GM23338 (cell line): ENCODE measurements around the gene LYST. TPM values are rescaled to one million over a fixed set of nuclear protein-coding genes. Genes with fewer than 3 reads are reported as not detected.

Experiments
- ATAC-seq: fragments of 200-7000 bp; cut with Tn5 transposase; 3 replicates; pipeline ENCODE4 v1.9.1; 2020
- DNase-seq: peaks from one replicate; pipeline ENCODE4 v3.0.0-alpha.2; 2015; ENCODE audit warnings: low spot score
- H2AFZ ChIP-seq: fragments of 200-600 bp; sonication (generic); 2 replicates; pipeline ENCODE4 v1.8.0; 2016; ENCODE audit warnings: antibody characterized with exemption, mild to moderate bottlenecking, moderate library complexity
- H3F3A ChIP-seq: fragments of 200-600 bp; sonication (generic); replicated peaks from 2 replicates; pipeline ENCODE4 v1.8.0; 2017; ENCODE audit warnings: antibody characterized with exemption, mixed run types, low read depth
- H3K27ac ChIP-seq: fragments of 200-600 bp; sonication (generic); 2 replicates; pipeline ENCODE4 v1.6.1; 2016; ENCODE audit warnings: low read depth
- H3K27me3 ChIP-seq: fragments of 200-600 bp; sonication (generic); 2 replicates; pipeline ENCODE4 v1.8.0; 2016; ENCODE audit warnings: mild to moderate bottlenecking, mixed run types, moderate library complexity; ENCODE audit not compliant: insufficient read depth
- H3K36me3 ChIP-seq: fragments of 200-600 bp; sonication (generic); 2 replicates; pipeline ENCODE4 v1.8.0; 2016; ENCODE audit warnings: mild to moderate bottlenecking; ENCODE audit not compliant: insufficient read depth
- H3K4me1 ChIP-seq: fragments of 200-600 bp; sonication (generic); 2 replicates; pipeline ENCODE4 v1.8.0; 2016; ENCODE audit warnings: mild to moderate bottlenecking, moderate library complexity; ENCODE audit not compliant: insufficient read depth
- H3K4me2 ChIP-seq: fragments of 200-600 bp; sonication (generic); 2 replicates; pipeline ENCODE4 v1.7.1; 2017; ENCODE audit warnings: mixed run types
- H3K4me3 ChIP-seq: fragments of 200-600 bp; sonication (generic); 2 replicates; pipeline ENCODE4 v1.6.1; 2016; ENCODE audit warnings: mixed run types
- H3K79me2 ChIP-seq: fragments of 200-600 bp; sonication (generic); replicated peaks from 2 replicates; pipeline ENCODE4 v1.8.0; 2017; ENCODE audit warnings: mild to moderate bottlenecking; ENCODE audit not compliant: insufficient read depth
- H3K9me2 ChIP-seq: fragments of 200-600 bp; sonication (generic); 2 replicates; pipeline ENCODE4 v1.8.0; 2017; ENCODE audit not compliant: insufficient read depth
- H4K20me1 ChIP-seq: fragments of 200-600 bp; sonication (generic); replicated peaks from 2 replicates; pipeline ENCODE4 v1.8.0; 2017; ENCODE audit warnings: mild to moderate bottlenecking; ENCODE audit not compliant: insufficient read depth
- H3K27ac Mint-ChIP-seq: 2 replicates; pipeline ENCODE4 v1.8.0; 2020; ENCODE audit warnings: inconsistent platforms, mild to moderate bottlenecking, moderate library complexity, mixed read lengths
- H3K27me3 Mint-ChIP-seq: 3 replicates; pipeline ENCODE4 v1.8.0; 2022; ENCODE audit warnings: low read depth, mild to moderate bottlenecking, moderate library complexity, mixed read lengths, inconsistent platforms; ENCODE audit not compliant: insufficient read depth, poor library complexity
- H3K36me3 Mint-ChIP-seq: 3 replicates; pipeline ENCODE4 v1.8.0; 2021; ENCODE audit warnings: low read depth, mild to moderate bottlenecking, inconsistent platforms, moderate library complexity, mixed read lengths
- H3K4me1 Mint-ChIP-seq: 3 replicates; pipeline ENCODE4 v1.8.0; 2020; ENCODE audit warnings: mild to moderate bottlenecking, inconsistent platforms, mixed read lengths
- H3K4me3 Mint-ChIP-seq: 3 replicates; pipeline ENCODE4 v1.8.0; 2021; ENCODE audit warnings: moderate library complexity, mild to moderate bottlenecking, inconsistent platforms, mixed read lengths
- H3K9me3 Mint-ChIP-seq: 3 replicates; pipeline ENCODE4 v1.8.0; 2020; ENCODE audit warnings: moderate library complexity, mild to moderate bottlenecking, inconsistent platforms, mixed read lengths
- CREB1 ChIP-seq: fragments of 250-450 bp; sonication (Bioruptor Pico); IDR thresholded peaks from 2 replicates; pipeline ENCODE4 v1.5.0; 2020; ENCODE audit warnings: low read depth, mild to moderate bottlenecking, moderate library complexity
- EZH2 ChIP-seq: fragments of 200-600 bp; sonication (generic); IDR thresholded peaks from one replicate; pipeline ENCODE4 v1.8.0; 2017; ENCODE audit warnings: antibody characterized with exemption, mild to moderate bottlenecking, low read depth; ENCODE audit not compliant: unreplicated experiment
- EZH2phosphoT487 ChIP-seq: fragments of 200-600 bp; sonication (generic); IDR thresholded peaks from one replicate; pipeline ENCODE4 v1.8.1; 2018; ENCODE audit warnings: antibody characterized with exemption; ENCODE audit not compliant: unreplicated experiment
- JUNB ChIP-seq: IDR thresholded peaks from one replicate; pipeline ENCODE4 v1.6.1; 2016; ENCODE audit warnings: antibody characterized with exemption; ENCODE audit not compliant: unreplicated experiment
- NANOG ChIP-seq: IDR thresholded peaks from 2 replicates; pipeline ENCODE4 v1.6.1; 2016; ENCODE audit warnings: antibody characterized with exemption, borderline replicate concordance
- POLR2AphosphoS5 ChIP-seq: IDR thresholded peaks from 2 replicates; pipeline ENCODE4 v1.6.1; 2016; ENCODE audit warnings: antibody characterized with exemption, low read depth
- STAT1 ChIP-seq: IDR thresholded peaks from one replicate; pipeline ENCODE4 v1.6.1; 2016; ENCODE audit warnings: antibody characterized with exemption; ENCODE audit not compliant: unreplicated experiment
- ZNF114 ChIP-seq: fragments of 250-450 bp; sonication (Bioruptor Pico); IDR thresholded peaks from 2 replicates; pipeline ENCODE4 v1.5.0; 2020; ENCODE audit warnings: mild to moderate bottlenecking, moderate library complexity
- ZNF331 ChIP-seq: fragments of 250-450 bp; sonication (Bioruptor Pico); IDR thresholded peaks from 2 replicates; pipeline ENCODE4 v1.5.0; 2020; ENCODE audit warnings: low read depth, mild to moderate bottlenecking, moderate library complexity
- polyA plus RNA-seq: library from polyadenylated mRNA; unstranded; fragments of >200 nt; fragmentation: Nextera tagmentation; extraction: Ambion mirVana; gene quantifications from 2 replicates; pipeline ENCODE4 v1.2.1, GENCODE V29; 2016
- total RNA-seq: library from RNA; depleted of rRNA; stranded (reverse); fragments of >200 nt; shearing (Covaris generic); gene quantifications from 2 replicates; pipeline ENCODE4 v1.2.3, GENCODE V29; 2014
- TF ChIP-seq, protein P1 (sequence below): IDR thresholded peaks from one replicate; pipeline ENCODE4 v1.6.1; 2018; ENCODE audit warnings: antibody characterized with exemption; ENCODE audit not compliant: unreplicated experiment
- TF ChIP-seq, protein P2 (sequence below), 2 experiments: fragments of 200-600 bp in 1 of 2; sonication (generic) in 1 of 2; conservative IDR thresholded peaks; 2 replicates each; pipeline versions ENCODE4 v1.5.1 to v1.6.1; 2016 to 2017; ENCODE audit warnings: antibody characterized with exemption in 2 of 2, low read depth in 2 of 2, mild to moderate bottlenecking in 2 of 2, moderate library complexity in 1 of 2
- TF ChIP-seq, protein P3 (sequence below): IDR thresholded peaks from 2 replicates; pipeline ENCODE4 v1.6.1; 2016; ENCODE audit warnings: antibody characterized with exemption
- TF ChIP-seq, protein P4 (sequence below): fragments of 250-450 bp; sonication (Bioruptor Pico); IDR thresholded peaks from 2 replicates; pipeline ENCODE4 v1.5.0; 2020; ENCODE audit warnings: mild to moderate bottlenecking, moderate library complexity

Gene LYST
- total and polyA plus RNA-seq, 2 experiments from 2014 or later, result 0.21 to 1.0 TPM

DNA sequence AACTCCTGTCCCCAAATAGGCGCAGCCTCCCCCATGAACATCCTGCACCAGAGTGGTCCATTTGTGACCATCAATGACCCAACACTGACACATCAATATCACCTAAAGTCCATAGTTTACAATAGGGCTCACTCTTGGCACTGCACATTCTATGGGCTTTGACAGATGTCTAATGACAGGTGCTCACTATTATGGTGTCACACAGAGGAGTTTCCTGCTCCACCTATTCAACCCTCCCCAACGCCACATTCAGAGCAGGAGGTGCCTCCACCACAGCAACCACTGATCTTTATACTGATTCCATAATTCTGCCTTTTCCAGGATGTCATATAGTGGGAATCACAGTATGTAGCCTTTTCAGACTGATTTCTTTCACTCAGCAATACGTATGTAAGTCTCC lies 241.4 kb downstream of the LYST start:
- H3K79me2 ChIP-seq, result peaks cover 54% of the 10 kb centered on the region
- H4K20me1 ChIP-seq, result no peaks in the 10 kb centered on the region
- peaks cover 53% of the 10 kb centered on the region for H3K4me1 Mint-ChIP-seq
- peaks cover 6% of the 10 kb centered on the region; the same call in 1 of the 2 replicates for H3K9me2 ChIP-seq
- H3K27me3 Mint-ChIP-seq, result peaks cover 6% of the 10 kb centered on the region
- peaks cover 32% of the 10 kb centered on the region for H3K4me1 ChIP-seq
- ATAC-seq (no peak), DNase-seq (no peak)
- no peak overlapping the region for H3K27ac Mint-ChIP-seq
- H3K4me3 Mint-ChIP-seq, result no peak overlapping the region
- peaks cover 8% of the 10 kb centered on the region for H3F3A ChIP-seq
- H3K9me3 Mint-ChIP-seq, result no peaks in the 10 kb centered on the region
- H3K27ac ChIP-seq, result no peak overlapping the region
- H3K4me3 ChIP-seq, result no peak overlapping the region
- H3K36me3 Mint-ChIP-seq, result peaks cover 3% of the 10 kb centered on the region; the same call in 2 of the 3 replicates
- no peak overlapping the region for H3K4me2 ChIP-seq
- H3K36me3 ChIP-seq, result no peaks in the 10 kb centered on the region
- H3K27me3 ChIP-seq, result no peaks in the 10 kb centered on the region
- H2AFZ ChIP-seq, result no peak overlapping the region
- no peak for TF ChIP-seq JUNB
- no peak for TF ChIP-seq STAT1
- TF ChIP-seq, protein P1, sequence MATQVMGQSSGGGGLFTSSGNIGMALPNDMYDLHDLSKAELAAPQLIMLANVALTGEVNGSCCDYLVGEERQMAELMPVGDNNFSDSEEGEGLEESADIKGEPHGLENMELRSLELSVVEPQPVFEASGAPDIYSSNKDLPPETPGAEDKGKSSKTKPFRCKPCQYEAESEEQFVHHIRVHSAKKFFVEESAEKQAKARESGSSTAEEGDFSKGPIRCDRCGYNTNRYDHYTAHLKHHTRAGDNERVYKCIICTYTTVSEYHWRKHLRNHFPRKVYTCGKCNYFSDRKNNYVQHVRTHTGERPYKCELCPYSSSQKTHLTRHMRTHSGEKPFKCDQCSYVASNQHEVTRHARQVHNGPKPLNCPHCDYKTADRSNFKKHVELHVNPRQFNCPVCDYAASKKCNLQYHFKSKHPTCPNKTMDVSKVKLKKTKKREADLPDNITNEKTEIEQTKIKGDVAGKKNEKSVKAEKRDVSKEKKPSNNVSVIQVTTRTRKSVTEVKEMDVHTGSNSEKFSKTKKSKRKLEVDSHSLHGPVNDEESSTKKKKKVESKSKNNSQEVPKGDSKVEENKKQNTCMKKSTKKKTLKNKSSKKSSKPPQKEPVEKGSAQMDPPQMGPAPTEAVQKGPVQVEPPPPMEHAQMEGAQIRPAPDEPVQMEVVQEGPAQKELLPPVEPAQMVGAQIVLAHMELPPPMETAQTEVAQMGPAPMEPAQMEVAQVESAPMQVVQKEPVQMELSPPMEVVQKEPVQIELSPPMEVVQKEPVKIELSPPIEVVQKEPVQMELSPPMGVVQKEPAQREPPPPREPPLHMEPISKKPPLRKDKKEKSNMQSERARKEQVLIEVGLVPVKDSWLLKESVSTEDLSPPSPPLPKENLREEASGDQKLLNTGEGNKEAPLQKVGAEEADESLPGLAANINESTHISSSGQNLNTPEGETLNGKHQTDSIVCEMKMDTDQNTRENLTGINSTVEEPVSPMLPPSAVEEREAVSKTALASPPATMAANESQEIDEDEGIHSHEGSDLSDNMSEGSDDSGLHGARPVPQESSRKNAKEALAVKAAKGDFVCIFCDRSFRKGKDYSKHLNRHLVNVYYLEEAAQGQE, result no peak
- no peak for TF ChIP-seq EZH2
- TF ChIP-seq POLR2AphosphoS5, result no peak
- TF ChIP-seq, protein P2, sequence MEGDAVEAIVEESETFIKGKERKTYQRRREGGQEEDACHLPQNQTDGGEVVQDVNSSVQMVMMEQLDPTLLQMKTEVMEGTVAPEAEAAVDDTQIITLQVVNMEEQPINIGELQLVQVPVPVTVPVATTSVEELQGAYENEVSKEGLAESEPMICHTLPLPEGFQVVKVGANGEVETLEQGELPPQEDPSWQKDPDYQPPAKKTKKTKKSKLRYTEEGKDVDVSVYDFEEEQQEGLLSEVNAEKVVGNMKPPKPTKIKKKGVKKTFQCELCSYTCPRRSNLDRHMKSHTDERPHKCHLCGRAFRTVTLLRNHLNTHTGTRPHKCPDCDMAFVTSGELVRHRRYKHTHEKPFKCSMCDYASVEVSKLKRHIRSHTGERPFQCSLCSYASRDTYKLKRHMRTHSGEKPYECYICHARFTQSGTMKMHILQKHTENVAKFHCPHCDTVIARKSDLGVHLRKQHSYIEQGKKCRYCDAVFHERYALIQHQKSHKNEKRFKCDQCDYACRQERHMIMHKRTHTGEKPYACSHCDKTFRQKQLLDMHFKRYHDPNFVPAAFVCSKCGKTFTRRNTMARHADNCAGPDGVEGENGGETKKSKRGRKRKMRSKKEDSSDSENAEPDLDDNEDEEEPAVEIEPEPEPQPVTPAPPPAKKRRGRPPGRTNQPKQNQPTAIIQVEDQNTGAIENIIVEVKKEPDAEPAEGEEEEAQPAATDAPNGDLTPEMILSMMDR (conservative IDR thresholded peaks at IDR 0.05; ENCODE audit: low read depth in 2 of 2), result no peak
- TF ChIP-seq ZNF114, result no peak
- no peak for TF ChIP-seq CREB1 (CRISPR knock-in tag)
- TF ChIP-seq, protein P3, sequence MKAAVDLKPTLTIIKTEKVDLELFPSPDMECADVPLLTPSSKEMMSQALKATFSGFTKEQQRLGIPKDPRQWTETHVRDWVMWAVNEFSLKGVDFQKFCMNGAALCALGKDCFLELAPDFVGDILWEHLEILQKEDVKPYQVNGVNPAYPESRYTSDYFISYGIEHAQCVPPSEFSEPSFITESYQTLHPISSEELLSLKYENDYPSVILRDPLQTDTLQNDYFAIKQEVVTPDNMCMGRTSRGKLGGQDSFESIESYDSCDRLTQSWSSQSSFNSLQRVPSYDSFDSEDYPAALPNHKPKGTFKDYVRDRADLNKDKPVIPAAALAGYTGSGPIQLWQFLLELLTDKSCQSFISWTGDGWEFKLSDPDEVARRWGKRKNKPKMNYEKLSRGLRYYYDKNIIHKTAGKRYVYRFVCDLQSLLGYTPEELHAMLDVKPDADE, result no peak
- TF ChIP-seq, protein P4, sequence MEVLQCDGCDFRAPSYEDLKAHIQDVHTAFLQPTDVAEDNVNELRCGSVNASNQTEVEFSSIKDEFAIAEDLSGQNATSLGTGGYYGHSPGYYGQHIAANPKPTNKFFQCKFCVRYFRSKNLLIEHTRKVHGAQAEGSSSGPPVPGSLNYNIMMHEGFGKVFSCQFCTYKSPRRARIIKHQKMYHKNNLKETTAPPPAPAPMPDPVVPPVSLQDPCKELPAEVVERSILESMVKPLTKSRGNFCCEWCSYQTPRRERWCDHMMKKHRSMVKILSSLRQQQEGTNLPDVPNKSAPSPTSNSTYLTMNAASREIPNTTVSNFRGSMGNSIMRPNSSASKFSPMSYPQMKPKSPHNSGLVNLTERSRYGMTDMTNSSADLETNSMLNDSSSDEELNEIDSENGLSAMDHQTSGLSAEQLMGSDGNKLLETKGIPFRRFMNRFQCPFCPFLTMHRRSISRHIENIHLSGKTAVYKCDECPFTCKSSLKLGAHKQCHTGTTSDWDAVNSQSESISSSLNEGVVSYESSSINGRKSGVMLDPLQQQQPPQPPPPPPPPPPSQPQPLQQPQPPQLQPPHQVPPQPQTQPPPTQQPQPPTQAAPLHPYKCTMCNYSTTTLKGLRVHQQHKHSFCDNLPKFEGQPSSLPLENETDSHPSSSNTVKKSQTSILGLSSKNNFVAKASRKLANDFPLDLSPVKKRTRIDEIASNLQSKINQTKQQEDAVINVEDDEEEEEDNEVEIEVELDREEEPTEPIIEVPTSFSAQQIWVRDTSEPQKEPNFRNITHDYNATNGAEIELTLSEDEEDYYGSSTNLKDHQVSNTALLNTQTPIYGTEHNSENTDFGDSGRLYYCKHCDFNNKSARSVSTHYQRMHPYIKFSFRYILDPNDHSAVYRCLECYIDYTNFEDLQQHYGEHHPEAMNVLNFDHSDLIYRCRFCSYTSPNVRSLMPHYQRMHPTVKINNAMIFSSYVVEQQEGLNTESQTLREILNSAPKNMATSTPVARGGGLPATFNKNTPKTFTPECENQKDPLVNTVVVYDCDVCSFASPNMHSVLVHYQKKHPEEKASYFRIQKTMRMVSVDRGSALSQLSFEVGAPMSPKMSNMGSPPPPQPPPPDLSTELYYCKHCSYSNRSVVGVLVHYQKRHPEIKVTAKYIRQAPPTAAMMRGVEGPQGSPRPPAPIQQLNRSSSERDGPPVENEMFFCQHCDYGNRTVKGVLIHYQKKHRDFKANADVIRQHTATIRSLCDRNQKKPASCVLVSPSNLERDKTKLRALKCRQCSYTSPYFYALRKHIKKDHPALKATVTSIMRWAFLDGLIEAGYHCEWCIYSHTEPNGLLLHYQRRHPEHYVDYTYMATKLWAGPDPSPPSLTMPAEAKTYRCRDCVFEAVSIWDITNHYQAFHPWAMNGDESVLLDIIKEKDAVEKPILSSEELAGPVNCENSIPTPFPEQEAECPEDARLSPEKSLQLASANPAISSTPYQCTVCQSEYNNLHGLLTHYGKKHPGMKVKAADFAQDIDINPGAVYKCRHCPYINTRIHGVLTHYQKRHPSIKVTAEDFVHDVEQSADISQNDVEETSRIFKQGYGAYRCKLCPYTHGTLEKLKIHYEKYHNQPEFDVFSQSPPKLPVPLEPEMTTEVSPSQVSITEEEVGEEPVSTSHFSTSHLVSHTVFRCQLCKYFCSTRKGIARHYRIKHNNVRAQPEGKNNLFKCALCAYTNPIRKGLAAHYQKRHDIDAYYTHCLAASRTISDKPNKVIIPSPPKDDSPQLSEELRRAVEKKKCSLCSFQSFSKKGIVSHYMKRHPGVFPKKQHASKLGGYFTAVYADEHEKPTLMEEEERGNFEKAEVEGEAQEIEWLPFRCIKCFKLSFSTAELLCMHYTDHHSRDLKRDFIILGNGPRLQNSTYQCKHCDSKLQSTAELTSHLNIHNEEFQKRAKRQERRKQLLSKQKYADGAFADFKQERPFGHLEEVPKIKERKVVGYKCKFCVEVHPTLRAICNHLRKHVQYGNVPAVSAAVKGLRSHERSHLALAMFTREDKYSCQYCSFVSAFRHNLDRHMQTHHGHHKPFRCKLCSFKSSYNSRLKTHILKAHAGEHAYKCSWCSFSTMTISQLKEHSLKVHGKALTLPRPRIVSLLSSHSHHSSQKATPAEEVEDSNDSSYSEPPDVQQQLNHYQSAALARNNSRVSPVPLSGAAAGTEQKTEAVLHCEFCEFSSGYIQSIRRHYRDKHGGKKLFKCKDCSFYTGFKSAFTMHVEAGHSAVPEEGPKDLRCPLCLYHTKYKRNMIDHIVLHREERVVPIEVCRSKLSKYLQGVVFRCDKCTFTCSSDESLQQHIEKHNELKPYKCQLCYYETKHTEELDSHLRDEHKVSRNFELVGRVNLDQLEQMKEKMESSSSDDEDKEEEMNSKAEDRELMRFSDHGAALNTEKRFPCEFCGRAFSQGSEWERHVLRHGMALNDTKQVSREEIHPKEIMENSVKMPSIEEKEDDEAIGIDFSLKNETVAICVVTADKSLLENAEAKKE (CRISPR knock-in tag), result no peak
- TF ChIP-seq ZNF331, result no peak
- TF ChIP-seq NANOG, result no peak
- TF ChIP-seq EZH2phosphoT487, result no peak
